H1 (cell line): ENCODE results near the gene HAGH. TPM values are rescaled to one million over a fixed set of nuclear protein-coding genes. Genes with fewer than 3 reads are reported as not detected.

Experiments used
- BRCA1 ChIP-seq: IDR thresholded peaks from 2 replicates; pipeline ENCODE4 v1.6.1; 2012; ENCODE audit warnings: low read depth, low read length, improper control_type of control experiment
- CEBPB ChIP-seq: IDR thresholded peaks from 2 replicates; pipeline ENCODE4 v1.6.1; 2012; ENCODE audit warnings: low read depth, low read length
- CHD2 ChIP-seq: IDR thresholded peaks from 2 replicates; pipeline ENCODE4 v1.6.1; 2012; ENCODE audit warnings: low read length, improper control_type of control experiment
- CHD7 ChIP-seq: fragments of 300-600 bp; sonication (generic); IDR thresholded peaks from 2 replicates; pipeline ENCODE4 v1.7.1; 2012; ENCODE audit warnings: low read length, moderate library complexity, mild to moderate bottlenecking, inconsistent platforms; ENCODE audit not compliant: insufficient replicate concordance
- MAX ChIP-seq: IDR thresholded peaks from 2 replicates; pipeline ENCODE4 v1.6.1; 2012; ENCODE audit warnings: inconsistent platforms
- NANOG ChIP-seq: IDR thresholded peaks from 2 replicates; pipeline ENCODE4 v1.6.1; 2011; ENCODE audit warnings: low read length, low read depth, mild to moderate bottlenecking, inconsistent platforms; ENCODE audit not compliant: insufficient read depth, poor library complexity, severe bottlenecking
- PHF8 ChIP-seq: fragments of 200-600 bp; sonication (generic); conservative IDR thresholded peaks from 2 replicates; pipeline ENCODE4 v1.7.1; 2012; ENCODE audit warnings: low read depth, mild to moderate bottlenecking, inconsistent platforms, low read length, moderate library complexity
- POLR2A ChIP-seq, 2 experiments: IDR thresholded peaks; 1 replicate in 1 of 2; 2 replicates in 1 of 2; pipeline ENCODE4 v1.6.1; 2011; ENCODE audit warnings: low read depth in 2 of 2, low read length in 2 of 2, mild to moderate bottlenecking in 2 of 2; ENCODE audit errors: control extremely low read depth in 1 of 2
- SP4 ChIP-seq: IDR thresholded peaks from 2 replicates; pipeline ENCODE4 v1.6.1; 2012; ENCODE audit warnings: low read length, inconsistent platforms
- TAF1 ChIP-seq: IDR thresholded peaks from 2 replicates; pipeline ENCODE4 v1.6.1; 2011; ENCODE audit warnings: mild to moderate bottlenecking, low read depth, low read length
- polyA plus RNA-seq, 7 experiments: library from polyadenylated mRNA; depleted of rRNA in 3 of 7; stranded (reverse) in 5 of 7; unstranded in 2 of 7; fragments of >200 nt in 5 of 7; fragments of 200-250 nt in 2 of 7; gene quantifications; 1 replicate in 5 of 7; 2 replicates in 1 of 7; 4 replicates in 1 of 7; pipeline versions ENCODE4 v1.2.1 to v1.2.3, GENCODE V29; 2011 to 2013; ENCODE audit warnings: missing spikeins in 2 of 7, mixed read lengths in 2 of 7
- total RNA-seq: library from RNA; stranded (reverse); fragmentation: NEBNext Ultra II Directional; extraction: Animal tissue kit (Norgen Biotek cat#: 25700); gene quantifications from 2 replicates; pipeline ENCODE4 v1.2.1, GENCODE V29; 2021

HAGH gene
- total and polyA plus RNA-seq, 2 of the 8 experiments (the other 6 are each of a cell fraction or from before 2014, with no cell fraction given): 28.7 to 40.6 TPM

GRCh38 chr16:1826691-1827573, at the start of gene HAGH, which contains the start of gene FAHD1 (continued):
- no peak for TF ChIP-seq CHD7
- peak; percentile 98 for TF ChIP-seq SP4
- TF ChIP-seq MAX: peak; percentile 96
- peak in 1 of 2 experiments; percentile 73; a peak in 1 of 3 replicates for TF ChIP-seq POLR2A (IDR thresholded peaks at IDR 0.05; ENCODE audit: control extremely low read depth in 1 of 2, low read depth in 2 of 2, low read length in 2 of 2)
- TF ChIP-seq CEBPB: no peak; the same call in 1 of the 2 replicates
- peak; percentile 85 for TF ChIP-seq TAF1
- peak; percentile 85 for TF ChIP-seq PHF8
- TF ChIP-seq NANOG: peak; percentile 51
- peak; percentile 45 for TF ChIP-seq CHD2
- TF ChIP-seq BRCA1: no peak
